ENCODE results near the gene SORCS1. TPM values are rescaled to one million over a fixed set of nuclear protein-coding genes. Genes with fewer than 3 reads are reported as not detected.

SORCS1 gene
- total RNA-seq, 1 donor from 2014 or later, result 11.1 TPM

- Histone ChIP-seq H3K9me3 (ENCODE audit: low read depth) (no peaks in the 10 kb centered on the region), H3K79me2 (ENCODE audit: low read depth) (no peaks in the 10 kb centered on the region), H3K9ac (no peak overlapping the region), H3K4me1 (peaks cover 17% of the 10 kb centered on the region), H3F3A (ENCODE audit: low read depth) (peaks cover 14% of the 10 kb centered on the region), H3K27me3 (peaks cover 38% of the 10 kb centered on the region), H4K20me1 (ENCODE audit: low read depth) (no peaks in the 10 kb centered on the region), H3K27ac (no peak overlapping the region), H3K4me3 (peak overlapping the region; percentile 98), H3K36me3 (no peaks in the 10 kb centered on the region), H2AFZ (replicated peaks) (peak overlapping the region; percentile 92), H3K4me2 (peak overlapping the region; percentile 100)
- no peak for TF ChIP-seq EZH2 (IDR thresholded peaks at IDR 0.05)
- TF ChIP-seq CTCF (IDR thresholded peaks at IDR 0.05), result no peak
- no peak for TF ChIP-seq EZH2phosphoT487 (IDR thresholded peaks at IDR 0.05)
- Mint-ChIP-seq H3K4me3 (peak overlapping the region; percentile 94), H3K9me3 (no peaks in the 10 kb centered on the region), H3K36me3 (no peaks in the 10 kb centered on the region), H3K27me3 (ENCODE audit: insufficient read depth, low read depth) (peaks cover 12% of the 10 kb centered on the region), H3K4me1 (peaks cover 32% of the 10 kb centered on the region), H3K27ac (peak overlapping the region; percentile 70)
- DNase-seq (ENCODE audit: low spot score), result peak; percentile 24
These were observed 486 bp upstream of the SORCS1 start for GRCh38 chr10:107164992-107165391.

- no peaks in the 10 kb centered on the region for H3K9me3 ChIP-seq (ENCODE audit: low read depth)
- peaks cover 17% of the 10 kb centered on the region for H3K4me1 ChIP-seq
- Mint-ChIP-seq H3K9me3 (no peaks in the 10 kb centered on the region), H3K36me3 (no peaks in the 10 kb centered on the region), H3K27ac (no peak overlapping the region), H3K4me3 (peak overlapping the region; percentile 89), H3K4me1 (peaks cover 32% of the 10 kb centered on the region), H3K27me3 (ENCODE audit: insufficient read depth, low read depth) (peaks cover 12% of the 10 kb centered on the region)
- H3K79me2 ChIP-seq (ENCODE audit: low read depth), result no peaks in the 10 kb centered on the region
- H2AFZ ChIP-seq (replicated peaks), result peak overlapping the region; percentile 98
- H4K20me1 ChIP-seq (ENCODE audit: low read depth), result no peaks in the 10 kb centered on the region
- peaks cover 14% of the 10 kb centered on the region for H3F3A ChIP-seq (ENCODE audit: low read depth)
- peak; percentile 58 for DNase-seq (ENCODE audit: low spot score)
- no peak overlapping the region for H3K27ac ChIP-seq
- TF ChIP-seq EZH2phosphoT487 (IDR thresholded peaks at IDR 0.05) (no peak), EZH2 (IDR thresholded peaks at IDR 0.05) (no peak), CTCF (IDR thresholded peaks at IDR 0.05) (no peak)
- H3K36me3 ChIP-seq, result no peaks in the 10 kb centered on the region
- peaks cover 38% of the 10 kb centered on the region for H3K27me3 ChIP-seq
- H3K4me3 ChIP-seq, result peak overlapping the region; percentile 98
- H3K4me2 ChIP-seq, result peak overlapping the region; percentile 100
- H3K9ac ChIP-seq, result no peak overlapping the region
These were observed 1.2 kb downstream of the SORCS1 start for GRCh38 chr10:107163076-107163855.

GRCh38 chr10:107160866-107161265 lies 3.6 kb downstream of the SORCS1 start:
- peaks cover 12% of the 10 kb centered on the region for H3K27me3 Mint-ChIP-seq (ENCODE audit: insufficient read depth, low read depth)
- H3K27ac ChIP-seq, result no peak overlapping the region

More at GRCh38 chr10:107160866-107161265, 3.6 kb downstream of the SORCS1 start:
- H3K4me1 ChIP-seq, result peaks cover 11% of the 10 kb centered on the region
- H2AFZ ChIP-seq (replicated peaks), result no peak overlapping the region
- no peaks in the 10 kb centered on the region for H4K20me1 ChIP-seq (ENCODE audit: low read depth)
- peaks cover 14% of the 10 kb centered on the region for H3F3A ChIP-seq (ENCODE audit: low read depth)
- H3K9me3 Mint-ChIP-seq, result peaks cover 2% of the 10 kb centered on the region
- peaks cover 29% of the 10 kb centered on the region for H3K4me1 Mint-ChIP-seq
- no peak overlapping the region for H3K9ac ChIP-seq
- TF ChIP-seq EZH2 (IDR thresholded peaks at IDR 0.05), result no peak
- TF ChIP-seq CTCF (IDR thresholded peaks at IDR 0.05), result no peak
- TF ChIP-seq EZH2phosphoT487 (IDR thresholded peaks at IDR 0.05), result no peak
- H3K27me3 ChIP-seq, result peaks cover 34% of the 10 kb centered on the region
- no peak overlapping the region for H3K4me3 Mint-ChIP-seq
- H3K36me3 ChIP-seq, result no peaks in the 10 kb centered on the region
- no peak overlapping the region for H3K27ac Mint-ChIP-seq
- no peaks in the 10 kb centered on the region for H3K36me3 Mint-ChIP-seq
- H3K4me2 ChIP-seq, result no peak overlapping the region
- no peaks in the 10 kb centered on the region for H3K79me2 ChIP-seq (ENCODE audit: low read depth)
- H3K4me3 ChIP-seq, result no peak overlapping the region
- DNase-seq (ENCODE audit: low spot score), result no peak
- H3K9me3 ChIP-seq (ENCODE audit: low read depth), result no peaks in the 10 kb centered on the region

Measured in neural progenitor cell (in vitro differentiated cells).